Sigmoid colon (tissue), 7 donors: Measurements from ENCODE around the gene DHRS3. TPM values are rescaled to one million over a fixed set of nuclear protein-coding genes. Genes with fewer than 3 reads are reported as not detected.
"Not testable (repeated sequence)": the region's sequence is repeated elsewhere in the genome, so short reads cannot be mapped to it uniquely, and the experiment has no call there.

Experiments
- DNase-seq: peaks from one replicate; pipeline ENCODE4 v3.0.0-alpha.2; 2019
- H3K27ac ChIP-seq, 4 donors: fragments of 200-600 bp; sonication (generic); one replicate each; pipeline ENCODE4 v1.5.1; 2016 to 2019; ENCODE audit warnings: mild to moderate bottlenecking in 1 of 4
- H3K27me3 ChIP-seq, 3 donors: fragments of 200-600 bp; sonication (generic); one replicate each; pipeline ENCODE4 v1.5.1; 2019; ENCODE audit warnings: mild to moderate bottlenecking in 1 of 3
- H3K36me3 ChIP-seq, 4 donors: fragments of 200-600 bp; sonication (generic); one replicate each; pipeline ENCODE4 v1.5.1; 2016 to 2019
- H3K4me1 ChIP-seq, 4 donors: fragments of 200-600 bp; sonication (generic); one replicate each; pipeline ENCODE4 v1.5.1; 2017 to 2019
- H3K4me3 ChIP-seq, 4 donors: fragments of 200-600 bp; sonication (generic); one replicate each; pipeline ENCODE4 v1.5.1; 2017 to 2019; ENCODE audit warnings: mild to moderate bottlenecking in 2 of 4, moderate library complexity in 1 of 4
- H3K9me3 ChIP-seq, 4 donors: fragments of 200-600 bp in 3 of 4; sonication (generic) in 3 of 4; one replicate each; pipeline versions ENCODE4 v1.5.1 to v1.6.1; 2013 to 2019
- EP300 ChIP-seq, 4 donors: sonication (generic); formaldehyde crosslinking; IDR thresholded peaks; one replicate each; pipeline ENCODE4 v1.6.1; 2017; ENCODE audit warnings: antibody characterized with exemption in 4 of 4
- POLR2A ChIP-seq, 2 donors: fragments of 450-650 bp; IDR thresholded peaks; one replicate each; pipeline ENCODE4 v1.6.1; 2016; ENCODE audit warnings: antibody characterized with exemption in 2 of 2, mild to moderate bottlenecking in 2 of 2, moderate library complexity in 2 of 2
- POLR2AphosphoS5 ChIP-seq, 4 donors: sonication (generic); formaldehyde crosslinking; IDR thresholded peaks; one replicate each; pipeline ENCODE4 v1.6.1; 2017; ENCODE audit warnings: antibody characterized with exemption in 4 of 4
- WGBS, 2 donors: extraction: QIAGEN DNeasy Blood & Tissue Kit; methylation state at CpG; one replicate each; pipeline ENCODE4 v1.1.7; 2013; 5-methylcytosine and 5-hydroxymethylcytosine counted together
- intact Hi-C: fragments of 100-400 bp; cut with DNase I; formaldehyde crosslinking; loops from one replicate; pipeline ENCODE4 v1.15.1; 2023
- polyA plus RNA-seq, 3 donors: library from polyadenylated mRNA; stranded (reverse); fragments of 200-250 nt; gene quantifications; one replicate each; pipeline ENCODE4 v1.2.3, GENCODE V29; 2013
- total RNA-seq, 4 donors: library from RNA; depleted of rRNA; stranded (reverse); fragments of >200 nt; gene quantifications; one replicate each; pipeline ENCODE4 v1.1.0, GENCODE V29; 2016
- TF ChIP-seq, protein P1 (sequence below), 4 experiments: fragments of 450-650 bp in 3 of 4; fragments of 200-600 bp in 1 of 4; IDR thresholded peaks; one replicate each; pipeline ENCODE4 v1.5.1; 2016 to 2019; ENCODE audit warnings: antibody characterized with exemption in 4 of 4, mild to moderate bottlenecking in 3 of 4, moderate library complexity in 2 of 4
- donor health status: healthy with polysubstance abuse.
- donor health status: Bipolar disorder and iron deficiency.
- donor health status: healthy.

Gene DHRS3
- total and polyA plus RNA-seq, 7 donors: 34.8 to 102 (median 47.9) TPM

DNA sequence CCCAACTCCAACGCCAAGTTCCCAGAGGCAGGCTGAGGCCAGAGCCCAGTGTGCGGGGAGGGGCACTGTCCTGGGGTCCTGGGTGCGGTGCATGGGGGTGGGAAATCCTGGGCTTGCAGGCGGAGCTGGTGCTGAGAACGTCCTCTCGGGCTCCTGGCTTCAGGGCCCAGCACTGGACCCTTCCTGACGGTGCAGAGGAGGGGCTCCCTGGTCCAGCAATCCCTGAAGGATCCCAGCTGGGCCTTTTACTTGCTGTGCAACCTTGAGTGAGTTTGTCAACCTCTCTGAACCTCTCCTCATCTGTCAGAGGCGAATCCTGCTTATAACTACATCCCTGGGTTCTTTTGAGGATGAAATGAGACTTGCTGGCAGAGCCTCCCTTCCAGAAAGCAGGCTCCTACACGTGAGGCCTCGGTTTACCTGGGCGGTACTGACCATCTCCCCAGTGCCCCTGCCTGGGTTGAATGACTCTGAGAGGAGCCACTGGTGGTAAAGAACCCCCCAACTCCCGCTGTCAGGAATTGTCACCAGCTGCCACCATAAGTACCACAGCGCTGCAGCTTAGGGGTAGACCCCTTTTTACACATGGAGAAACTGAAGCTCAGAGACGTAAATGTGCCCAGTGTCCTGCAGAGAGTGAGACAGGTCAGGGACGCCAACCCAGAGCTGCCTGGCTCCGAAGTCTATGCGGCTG is 77.3 kb downstream of the DHRS3 start:
- Histone ChIP-seq H3K4me1 (peaks cover 0 to 35% (median 28%) of the 10 kb centered on the region in 4 donors), H3K4me3 (peak overlapping the region in 2 of 4 donors; percentile 16 to 23), H3K27me3 (no peaks in the 10 kb centered on the region), H3K27ac (peak overlapping the region; percentile 77 to 89 (median 87)), H3K36me3 (no peaks in the 10 kb centered on the region), H3K9me3 (peaks cover 0 to 3% (median 0%) of the 10 kb centered on the region in 4 donors)
- peak; percentile 62 for DNase-seq
- TF ChIP-seq POLR2AphosphoS5 (IDR thresholded peaks at IDR 0.05) (no peak), POLR2A (IDR thresholded peaks at IDR 0.05) (no peak), EP300 (IDR thresholded peaks at IDR 0.05) (no peak)
- TF ChIP-seq, protein P1, sequence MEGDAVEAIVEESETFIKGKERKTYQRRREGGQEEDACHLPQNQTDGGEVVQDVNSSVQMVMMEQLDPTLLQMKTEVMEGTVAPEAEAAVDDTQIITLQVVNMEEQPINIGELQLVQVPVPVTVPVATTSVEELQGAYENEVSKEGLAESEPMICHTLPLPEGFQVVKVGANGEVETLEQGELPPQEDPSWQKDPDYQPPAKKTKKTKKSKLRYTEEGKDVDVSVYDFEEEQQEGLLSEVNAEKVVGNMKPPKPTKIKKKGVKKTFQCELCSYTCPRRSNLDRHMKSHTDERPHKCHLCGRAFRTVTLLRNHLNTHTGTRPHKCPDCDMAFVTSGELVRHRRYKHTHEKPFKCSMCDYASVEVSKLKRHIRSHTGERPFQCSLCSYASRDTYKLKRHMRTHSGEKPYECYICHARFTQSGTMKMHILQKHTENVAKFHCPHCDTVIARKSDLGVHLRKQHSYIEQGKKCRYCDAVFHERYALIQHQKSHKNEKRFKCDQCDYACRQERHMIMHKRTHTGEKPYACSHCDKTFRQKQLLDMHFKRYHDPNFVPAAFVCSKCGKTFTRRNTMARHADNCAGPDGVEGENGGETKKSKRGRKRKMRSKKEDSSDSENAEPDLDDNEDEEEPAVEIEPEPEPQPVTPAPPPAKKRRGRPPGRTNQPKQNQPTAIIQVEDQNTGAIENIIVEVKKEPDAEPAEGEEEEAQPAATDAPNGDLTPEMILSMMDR (IDR thresholded peaks at IDR 0.05): no peak
- intact Hi-C loops: loop anchor here (1.0 to 5.0 kb wide), 4 partner anchors 22 to 78 kb away; partner anchors contain the start of gene DHRS3
- WGBS, 2 donors: 82 to 90% methylated on average over 17 of the region's 17 CpGs

DNA sequence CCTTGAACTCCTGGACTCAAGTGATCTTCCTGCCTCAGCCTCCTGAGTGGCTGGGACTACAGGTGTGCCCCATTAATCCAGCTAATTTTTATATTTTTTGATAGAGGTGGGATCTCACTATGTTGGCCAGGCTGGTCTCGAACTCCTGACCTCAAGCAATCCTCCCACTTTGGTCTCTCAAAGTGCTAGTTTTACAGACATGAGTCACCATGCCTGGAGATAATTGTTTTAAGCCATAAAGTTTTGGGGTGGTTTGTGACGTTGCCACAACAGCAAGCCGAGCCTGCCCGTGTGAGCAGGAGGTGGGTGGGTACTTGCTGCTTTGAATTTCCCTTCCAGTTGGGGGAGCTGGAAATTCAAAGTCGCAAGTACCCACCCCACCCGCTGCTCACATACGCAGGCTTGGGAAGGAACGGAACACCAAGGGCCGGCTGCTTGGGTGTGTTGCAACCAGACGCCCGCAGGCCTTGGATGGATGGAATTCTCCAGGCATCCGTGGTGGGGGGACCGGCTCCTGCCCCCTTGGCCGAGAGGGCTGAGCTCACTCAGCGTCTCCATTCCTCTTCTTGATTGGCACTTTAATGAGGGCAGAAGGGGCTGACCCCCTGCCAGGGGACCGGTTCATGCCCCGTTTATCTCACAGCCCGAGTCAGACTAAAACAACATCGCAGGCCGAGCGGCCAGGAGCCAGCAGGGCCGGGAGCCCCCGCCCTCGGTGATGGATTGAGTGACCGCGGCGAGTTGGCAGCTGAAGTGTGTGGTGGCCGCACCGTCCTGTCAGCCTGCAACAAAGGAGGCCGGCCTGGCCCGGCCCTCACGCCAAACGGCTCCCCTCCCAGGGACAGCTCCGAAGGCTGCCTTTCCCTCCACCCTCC is 78.1 kb downstream of the DHRS3 start:
- Histone ChIP-seq H3K27me3 (no peaks in the 10 kb centered on the region), H3K4me1 (peaks cover 0 to 35% (median 28%) of the 10 kb centered on the region in 4 donors), H3K27ac (peak overlapping the region; percentile 77 to 89 (median 87)), H3K9me3 (peaks cover 0 to 3% (median 0%) of the 10 kb centered on the region in 4 donors), H3K4me3 (peak overlapping the region in 2 of 4 donors; percentile 16 to 23), H3K36me3 (no peaks in the 10 kb centered on the region)
- TF ChIP-seq POLR2A (IDR thresholded peaks at IDR 0.05): no peak
- TF ChIP-seq, protein P1 (IDR thresholded peaks at IDR 0.05): no peak
- TF ChIP-seq EP300 (IDR thresholded peaks at IDR 0.05): peak; percentile 55 to 92 (median 74)
- peak; percentile 59 to 82 (median 74) for TF ChIP-seq POLR2AphosphoS5 (IDR thresholded peaks at IDR 0.05)
- DNase-seq: peak; percentile 97
- intact Hi-C loops: loop anchor here (1.0 to 5.0 kb wide), 4 partner anchors 21 to 79 kb away; partner anchors contain the start of gene DHRS3
- 60 to 74% methylated on average over 34 of the region's 34 CpGs for WGBS, 2 donors

DNA sequence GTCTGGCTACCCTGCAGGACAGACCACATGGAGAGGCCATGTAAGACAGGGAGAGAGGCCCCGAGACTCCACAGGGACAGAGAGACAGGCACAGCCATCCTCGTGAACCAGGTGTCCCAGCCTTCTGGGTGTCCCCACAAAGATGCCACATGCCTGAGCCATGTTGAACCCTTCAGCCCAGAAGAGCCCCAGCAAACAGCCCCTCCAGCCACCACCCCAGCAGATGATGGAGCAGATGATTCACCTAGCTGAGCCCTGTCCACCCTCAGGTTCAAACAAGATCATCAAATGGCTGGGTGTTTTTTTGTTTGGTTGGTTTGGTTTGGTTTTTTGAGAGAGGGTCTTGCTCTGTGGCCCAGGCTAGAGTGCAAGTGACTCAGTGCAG is 78.7 kb downstream of the DHRS3 start:
- Histone ChIP-seq H3K27ac (peak overlapping the region; percentile 77 to 89 (median 87)), H3K27me3 (no peaks in the 10 kb centered on the region), H3K4me3 (no peak overlapping the region), H3K9me3 (peaks cover 0 to 3% (median 0%) of the 10 kb centered on the region in 4 donors), H3K4me1 (peaks cover 0 to 35% (median 28%) of the 10 kb centered on the region in 4 donors), H3K36me3 (no peaks in the 10 kb centered on the region)
- no peak for DNase-seq
- intact Hi-C loops: no loop called here
- TF ChIP-seq, protein P1 (IDR thresholded peaks at IDR 0.05): no peak
- TF ChIP-seq POLR2AphosphoS5 (IDR thresholded peaks at IDR 0.05) (no peak), POLR2A (IDR thresholded peaks at IDR 0.05) (no peak), EP300 (IDR thresholded peaks at IDR 0.05) (no peak)
- WGBS, 2 donors: 95 to 99% methylated on average over 2 of the region's 2 CpGs

DNA sequence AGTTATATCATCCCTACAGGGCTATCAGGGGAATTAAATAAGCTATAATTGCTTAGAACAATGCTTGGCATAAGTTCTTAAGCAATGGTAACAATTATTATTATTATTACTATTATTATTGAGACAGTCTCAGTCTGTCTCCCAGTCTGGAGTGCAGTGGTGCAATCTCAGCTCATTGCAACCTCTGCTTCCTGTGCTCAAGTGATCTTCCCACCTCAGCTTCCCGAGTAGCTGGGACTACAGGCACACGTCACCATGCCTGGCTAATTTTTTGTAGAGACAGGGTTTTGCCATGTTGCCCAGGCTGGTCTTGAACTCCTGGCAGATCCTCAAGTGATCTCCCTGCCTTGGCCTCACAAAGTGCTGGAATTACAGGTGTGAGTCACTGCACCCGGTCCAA is 79.5 kb downstream of the DHRS3 start:
- peak; percentile 42 for DNase-seq
- H3K4me3 ChIP-seq, H3K36me3 ChIP-seq, H3K27me3 ChIP-seq, H3K9me3 ChIP-seq, intact Hi-C loops: not testable (repeated sequence)
- peak overlapping the region in 3 of 4 donors; percentile 85 to 89 (median 89) for H3K27ac ChIP-seq
- H3K4me1 ChIP-seq: peaks cover 0 to 35% (median 28%) of the 10 kb centered on the region in 4 donors
- WGBS, 2 donors: 89 to 91% methylated on average over 3 of the region's 3 CpGs
